ENCODE results near the gene LENG1.

GRCh38 chr19:54121259-54121658 lies 38.3 kb downstream of the LENG1 start:
- TF ChIP-seq POLR2A (IDR thresholded peaks at IDR 0.05; ENCODE audit: low read length) (no peak), GATA1 (IDR thresholded peaks at IDR 0.05; ENCODE audit: low read depth, low read length) (no peak)
